GM03348 (cell line): ENCODE results near the gene ENPP3.

ENCODE experiments used
- DNase-seq: peaks from one replicate; pipeline ENCODE4 v3.0.0; 2012; ENCODE audit warnings: low spot score

ENPP3 gene

DNA sequence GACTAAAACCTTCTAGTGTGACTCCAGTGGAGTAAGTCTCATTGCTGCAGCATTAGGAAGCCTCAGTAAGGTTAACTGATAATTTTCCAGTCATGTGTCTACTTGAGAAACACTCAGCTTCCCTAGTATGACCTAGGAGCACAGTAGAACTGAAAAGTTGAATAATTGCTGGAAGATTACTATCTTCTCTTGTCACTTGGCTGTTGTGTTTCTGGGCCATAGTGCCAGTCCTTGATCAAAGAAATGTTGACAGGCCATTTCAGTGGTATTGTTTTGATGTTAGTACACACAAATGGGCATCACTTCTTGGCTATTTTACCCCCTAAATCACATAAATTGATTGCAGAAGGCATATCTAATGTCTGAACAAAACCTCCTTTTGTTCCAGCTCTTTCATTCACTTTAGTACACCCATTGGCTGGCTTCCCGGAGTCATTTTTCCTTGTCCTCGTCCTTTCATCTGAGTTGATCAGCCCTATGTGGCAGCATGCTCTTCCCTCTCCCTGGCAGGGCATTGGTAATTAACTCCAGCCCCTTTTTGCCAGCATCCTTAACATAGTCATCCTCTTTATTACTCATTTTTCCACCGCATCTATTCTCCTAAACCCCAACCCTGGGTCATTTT lies 6.0 kb downstream of the ENPP3 start:
- DNase-seq = no peak

DNA sequence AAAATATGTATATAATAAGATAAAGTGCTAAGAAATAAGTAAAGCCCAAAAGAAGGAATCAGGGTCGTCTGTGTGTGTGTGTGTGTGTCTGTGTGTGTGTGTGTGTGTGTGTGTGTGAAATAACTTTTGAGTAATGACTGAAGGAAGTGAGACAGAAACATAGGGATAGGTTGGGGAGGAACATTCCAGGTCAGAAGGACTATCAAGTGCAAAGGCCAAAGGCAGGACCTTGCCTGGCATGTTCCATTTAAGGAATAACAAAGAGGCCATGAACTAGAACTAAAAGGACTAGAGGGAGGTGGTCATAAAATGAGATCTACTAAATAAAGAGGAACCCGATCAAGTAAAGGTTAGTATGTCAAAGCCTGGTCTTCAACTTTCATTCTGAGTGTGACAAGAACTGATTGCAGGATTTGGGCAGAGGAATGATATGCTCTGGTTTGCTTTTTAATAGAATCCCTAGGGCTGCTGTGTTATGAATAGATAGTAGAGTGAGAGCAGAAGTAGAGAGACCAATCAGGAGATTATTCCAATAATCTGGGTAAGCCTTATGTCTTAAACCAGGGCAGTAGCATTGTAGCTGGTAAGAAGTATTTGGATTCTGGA lies 6.9 kb downstream of the ENPP3 start:
- DNase-seq = no peak

DNA sequence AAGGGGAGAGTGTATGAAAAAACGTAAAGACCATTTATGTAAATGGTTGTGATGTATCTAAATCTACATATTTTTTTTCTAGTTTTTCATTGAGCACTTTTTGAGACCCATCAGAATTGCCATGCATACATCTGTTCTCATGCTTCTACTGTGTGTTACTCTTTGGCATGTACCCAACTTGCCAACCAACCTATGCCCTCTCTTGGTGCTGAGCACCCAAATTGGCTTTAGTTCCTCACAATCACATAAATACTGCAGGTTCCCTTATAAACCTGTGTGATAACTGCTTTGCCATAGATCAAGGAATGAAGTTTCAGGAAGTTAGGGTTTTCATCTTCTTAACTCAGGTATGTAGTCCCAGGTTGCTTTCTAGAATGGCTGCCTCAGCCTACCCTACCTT lies 7.8 kb downstream of the ENPP3 start:
- no peak for DNase-seq

DNA sequence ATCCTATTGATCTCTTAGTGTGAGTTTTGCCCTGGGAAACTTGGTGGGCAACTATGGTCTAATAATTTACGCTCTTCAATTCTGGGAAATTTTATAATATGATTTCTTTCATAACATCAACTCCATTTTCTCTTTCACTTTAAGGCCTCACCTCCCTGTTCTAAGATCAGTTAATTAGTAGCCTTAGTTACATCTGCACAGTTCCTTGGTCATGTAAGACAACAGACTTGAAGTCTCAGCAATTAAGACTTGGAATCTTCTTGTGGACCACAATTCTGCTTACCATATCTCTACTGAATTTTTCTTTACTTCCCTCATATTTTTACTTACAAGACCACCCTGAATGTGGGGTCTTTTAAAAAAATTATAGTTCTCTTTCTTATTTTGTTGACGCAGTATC lies 8.7 kb downstream of the ENPP3 start:
- DNase-seq = no peak

DNA sequence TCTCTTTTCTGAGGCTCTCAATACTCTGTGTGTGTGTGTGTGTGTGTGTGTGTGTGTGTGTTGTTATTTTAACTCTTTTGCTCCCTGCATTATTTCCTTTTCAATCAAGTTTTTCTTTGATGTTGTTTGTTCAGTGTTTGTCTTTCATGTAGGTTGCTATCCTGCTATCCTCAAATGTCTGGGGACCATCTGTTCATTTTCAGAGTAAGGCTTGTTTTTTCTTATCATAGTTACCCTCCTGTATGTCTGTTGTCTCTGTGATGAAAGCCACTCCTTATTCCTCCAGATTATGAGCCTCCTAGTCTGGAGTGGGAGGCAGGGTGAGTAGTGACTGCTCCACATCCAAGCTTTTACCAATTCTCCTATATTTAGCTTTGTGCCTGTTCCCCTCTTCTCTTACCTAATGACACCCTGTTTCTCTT lies 9.2 kb downstream of the ENPP3 start:
- no peak for DNase-seq

DNA sequence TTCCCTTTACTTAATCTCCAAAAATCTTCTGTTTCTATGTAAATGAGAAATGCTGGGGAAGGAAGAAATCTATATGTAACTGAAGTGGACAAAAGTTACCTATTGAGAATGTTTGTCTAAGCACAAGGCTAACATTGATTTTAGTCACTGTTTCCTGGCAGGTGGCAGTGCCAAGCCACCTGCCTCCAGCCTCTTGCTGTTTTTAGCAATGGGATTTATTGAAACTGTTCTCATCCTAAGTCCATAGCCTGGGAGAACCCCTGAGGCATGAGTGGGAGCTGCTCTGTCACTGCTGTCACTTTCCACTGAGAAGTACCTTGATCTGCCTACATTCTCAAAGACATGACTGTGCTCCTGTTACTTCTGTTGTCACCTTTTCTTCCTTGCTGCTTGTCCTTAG lies 14.7 kb downstream of the ENPP3 start:
- DNase-seq = no peak

DNA sequence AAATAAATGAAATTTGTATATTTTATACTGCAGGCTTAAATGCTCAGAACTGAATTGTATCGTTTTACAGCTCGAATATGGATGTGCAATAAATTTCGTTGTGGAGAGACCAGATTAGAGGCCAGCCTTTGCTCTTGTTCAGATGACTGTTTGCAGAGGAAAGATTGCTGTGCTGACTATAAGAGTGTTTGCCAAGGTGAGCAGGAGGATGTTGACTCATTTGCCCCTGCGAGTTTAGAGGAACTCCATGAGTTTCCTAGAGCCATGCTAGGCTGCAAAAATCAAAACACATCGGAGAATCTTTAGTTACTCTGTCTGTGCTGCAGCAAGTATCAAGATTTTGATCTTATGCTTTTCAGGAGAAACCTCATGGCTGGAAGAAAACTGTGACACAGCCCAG lies 15.4 kb downstream of the ENPP3 start:
- DNase-seq = no peak

DNA sequence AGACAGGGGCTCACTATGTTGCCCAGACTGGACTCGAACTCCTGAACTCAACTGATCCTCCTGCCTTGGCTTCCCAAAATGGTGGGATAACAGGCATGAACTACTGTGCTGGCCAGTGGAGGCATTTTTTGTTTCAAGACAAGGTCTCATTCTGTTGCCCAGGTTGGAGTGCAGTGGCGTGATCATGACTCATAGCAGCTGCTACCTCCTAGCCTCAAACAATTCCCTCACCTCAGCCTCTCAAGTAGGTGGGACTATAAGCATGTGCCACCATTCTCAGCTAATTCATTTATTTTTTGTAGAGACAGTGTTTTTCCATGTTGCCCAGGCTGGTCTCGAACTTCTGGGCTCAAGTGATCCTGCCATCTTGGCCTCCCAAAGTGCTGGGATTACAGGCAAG lies 17.2 kb downstream of the ENPP3 start:
- DNase-seq = no peak

DNA sequence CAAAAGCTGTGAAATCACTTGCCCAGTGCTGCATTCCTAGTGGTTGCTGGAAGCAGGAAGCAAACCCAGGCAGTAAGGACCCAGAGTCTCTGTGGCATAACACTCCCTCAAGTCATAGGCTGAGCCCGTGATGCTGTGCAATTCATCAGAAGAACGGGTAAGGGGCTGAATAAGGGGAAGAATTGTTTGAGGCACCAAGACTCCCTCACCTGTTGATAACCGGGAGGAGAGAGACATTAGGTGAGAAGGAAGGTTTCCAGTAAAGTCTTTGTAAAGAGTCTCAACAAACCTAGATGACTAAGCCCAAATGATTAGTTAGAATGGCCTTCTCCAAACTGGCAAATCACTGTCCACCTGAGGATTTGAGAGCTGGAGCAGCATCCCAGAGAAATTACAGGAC lies 18.3 kb downstream of the ENPP3 start:
- DNase-seq = no peak

DNA sequence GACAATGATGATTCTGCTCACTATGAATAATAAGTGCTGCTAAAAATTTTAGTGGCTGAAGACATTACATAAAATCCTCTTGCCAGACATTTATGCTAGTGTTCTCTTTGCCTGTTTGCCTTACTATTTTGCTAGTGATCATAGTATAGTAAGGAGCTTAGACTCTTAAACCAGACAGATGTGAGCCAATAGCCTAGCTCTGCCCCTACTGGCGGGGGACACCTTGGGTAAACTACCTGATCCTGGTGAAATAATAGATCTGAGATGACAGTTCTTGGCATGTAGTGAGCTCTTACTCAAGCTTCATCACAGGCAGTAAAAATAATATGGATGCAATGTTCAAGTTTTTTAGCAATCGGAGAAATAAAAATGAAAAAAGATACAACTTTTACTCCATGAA lies 18.8 kb downstream of the ENPP3 start:
- no peak for DNase-seq

DNA sequence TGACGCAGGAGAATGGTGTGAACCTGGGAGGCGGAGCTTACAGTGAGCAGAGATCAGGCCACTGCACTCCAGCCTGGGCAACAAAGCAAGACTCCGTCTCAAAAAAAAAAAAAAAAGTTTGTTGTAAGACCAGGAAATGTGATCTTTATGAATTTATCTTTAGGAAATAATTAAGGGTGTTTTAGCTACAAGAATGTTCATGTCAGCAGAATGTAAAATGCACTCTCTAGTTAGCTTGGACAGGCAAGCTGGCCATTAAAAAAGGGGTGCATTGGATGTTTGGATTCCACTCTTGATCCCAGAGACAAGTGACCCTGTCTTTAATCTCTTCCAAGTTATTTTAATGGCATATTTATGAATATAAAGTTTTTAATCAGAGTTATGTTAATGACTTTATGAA lies 19.6 kb downstream of the ENPP3 start:
- no peak for DNase-seq

DNA sequence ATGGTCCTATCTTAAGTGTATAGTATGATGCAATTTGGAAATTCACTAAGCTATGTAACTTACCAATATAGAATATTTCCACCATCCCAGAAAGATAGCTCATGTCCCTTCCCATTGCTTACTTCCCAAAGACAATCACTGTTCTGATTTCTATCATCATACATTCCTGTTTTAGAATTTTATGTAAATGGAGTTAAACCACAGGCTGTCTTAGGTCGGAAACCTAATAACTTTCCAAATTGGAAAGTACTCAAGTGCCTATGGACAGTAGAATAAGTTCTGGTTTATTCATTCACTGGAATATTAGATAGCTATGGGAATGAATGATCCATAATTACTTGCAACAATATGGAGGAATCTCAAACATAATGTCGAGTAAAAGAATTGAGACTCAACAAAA lies 20.1 kb downstream of the ENPP3 start:
- no peak for DNase-seq

DNA sequence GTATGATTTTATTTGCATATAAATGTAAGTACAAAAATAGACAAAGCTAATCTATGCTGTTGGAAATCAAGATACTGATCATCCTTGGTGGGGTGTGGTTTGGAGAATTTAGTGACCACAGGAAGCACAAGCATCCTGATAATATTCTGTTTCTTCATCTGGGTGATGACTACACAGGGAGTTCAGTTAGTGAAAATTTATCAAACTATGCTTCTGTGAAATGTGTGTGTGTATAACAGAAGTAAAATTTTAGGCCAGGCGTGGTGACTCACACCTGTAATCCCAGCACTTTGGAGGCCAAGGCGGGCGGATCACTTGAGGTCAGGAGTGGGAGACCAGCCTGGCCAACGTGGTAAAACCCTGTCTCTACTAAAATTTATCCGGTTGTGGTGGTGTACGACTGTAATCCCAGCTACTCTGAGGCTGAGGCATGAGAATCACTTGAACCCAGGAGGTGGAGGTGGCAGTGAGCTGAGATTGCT lies 20.6 kb downstream of the ENPP3 start:
- peak; percentile 63 for DNase-seq

DNA sequence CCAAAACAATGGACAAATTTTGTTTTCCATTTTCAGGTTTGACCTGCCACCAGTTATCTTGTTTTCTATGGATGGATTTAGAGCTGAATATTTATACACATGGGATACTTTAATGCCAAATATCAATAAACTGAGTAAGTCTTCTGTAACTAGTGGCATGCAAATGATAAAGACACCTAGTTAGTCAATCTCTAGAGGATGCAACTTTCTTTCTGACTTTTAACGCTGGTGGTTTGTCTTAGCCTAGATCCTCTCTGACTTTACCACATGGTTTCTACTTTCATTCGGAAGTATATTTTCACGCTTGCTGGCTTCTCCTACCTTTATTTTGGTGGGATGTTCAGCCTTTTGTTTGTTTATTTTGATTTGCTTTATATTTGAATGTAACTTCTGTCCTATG lies 21.2 kb downstream of the ENPP3 start:
- no peak for DNase-seq

DNA sequence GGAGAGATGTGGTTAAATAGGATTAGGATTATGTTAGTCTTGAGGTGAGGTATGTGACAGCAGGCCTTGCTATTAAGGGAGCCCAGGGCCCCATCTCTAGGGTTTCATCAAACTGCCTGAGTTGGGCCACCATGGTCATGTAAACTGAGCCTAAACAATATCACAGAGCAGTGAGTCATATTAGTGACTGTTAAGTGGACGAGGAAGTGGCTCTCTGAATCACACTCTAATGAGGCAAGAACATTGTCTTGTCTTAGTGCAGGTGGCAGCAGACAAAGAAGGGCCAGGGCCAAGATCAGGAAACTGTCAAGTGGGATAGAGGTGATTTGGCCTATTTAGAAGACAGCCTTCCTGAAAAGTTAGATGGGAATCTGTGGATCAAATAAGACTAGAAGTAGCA lies 23.1 kb downstream of the ENPP3 start:
- no peak for DNase-seq

DNA sequence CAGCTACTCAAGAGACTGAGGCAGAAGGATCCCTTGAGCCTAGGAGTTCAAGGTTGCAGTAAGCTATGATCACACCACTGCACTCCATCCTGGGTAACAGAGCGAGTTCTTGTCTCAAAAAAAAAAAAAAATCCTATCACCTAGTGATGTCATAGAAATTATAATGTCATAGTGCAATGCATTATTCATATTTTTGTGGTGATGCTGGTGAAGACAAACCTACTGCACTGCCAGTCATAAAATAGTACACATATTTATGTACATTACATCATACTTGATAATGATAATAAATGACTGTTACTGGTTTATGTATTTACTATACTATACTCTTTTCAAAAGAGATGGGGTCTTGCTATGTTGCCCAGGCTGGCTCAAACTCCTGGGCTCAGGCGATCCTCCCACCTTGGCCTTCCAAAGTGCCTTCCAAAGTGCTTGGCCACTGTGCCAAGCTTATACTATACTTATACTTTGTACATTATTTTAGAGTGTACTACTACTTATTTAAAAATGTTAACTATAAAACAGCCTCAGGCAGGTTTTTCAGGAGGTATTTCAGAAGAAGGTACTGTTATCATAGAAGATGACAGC lies 26.6 kb downstream of the ENPP3 start:
- DNase-seq = no peak

DNA sequence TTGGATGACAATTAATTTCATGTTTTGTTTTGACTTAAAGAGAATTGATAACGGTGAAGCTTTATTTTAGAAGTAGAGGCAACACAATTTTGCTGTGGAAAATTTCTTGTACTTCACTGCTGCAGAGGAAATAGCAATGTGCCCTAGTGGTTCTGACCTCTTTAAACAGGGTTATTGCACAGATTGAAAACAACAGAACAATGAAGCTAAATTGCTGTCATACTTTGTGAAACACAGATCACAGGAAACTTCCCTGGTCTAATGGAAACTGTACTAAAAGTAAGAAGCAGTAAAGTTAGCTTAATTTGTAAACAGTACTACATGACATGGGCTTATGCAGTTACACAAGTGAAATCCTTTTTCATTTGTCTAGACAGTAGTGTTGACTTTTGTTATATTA lies 32.8 kb downstream of the ENPP3 start:
- DNase-seq = peak; percentile 12

DNA sequence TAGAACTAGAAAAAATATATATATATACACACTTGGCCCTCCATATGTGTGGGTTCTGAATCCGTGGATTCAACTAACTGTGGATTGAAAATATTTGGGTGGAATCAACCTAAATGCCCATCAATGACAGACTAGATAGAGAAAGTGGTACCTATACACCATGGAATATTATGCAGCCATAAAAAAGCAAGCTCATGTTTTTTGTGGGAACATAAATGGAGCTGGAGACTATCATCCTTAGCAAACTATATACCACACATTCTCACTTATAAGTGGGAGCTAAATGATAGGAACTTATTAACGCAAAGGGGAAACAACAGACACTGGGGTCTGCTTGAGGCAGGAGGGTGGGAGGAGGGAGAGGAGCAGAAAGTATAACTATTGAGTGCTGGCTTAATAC lies 36.1 kb downstream of the ENPP3 start:
- DNase-seq = no peak

DNA sequence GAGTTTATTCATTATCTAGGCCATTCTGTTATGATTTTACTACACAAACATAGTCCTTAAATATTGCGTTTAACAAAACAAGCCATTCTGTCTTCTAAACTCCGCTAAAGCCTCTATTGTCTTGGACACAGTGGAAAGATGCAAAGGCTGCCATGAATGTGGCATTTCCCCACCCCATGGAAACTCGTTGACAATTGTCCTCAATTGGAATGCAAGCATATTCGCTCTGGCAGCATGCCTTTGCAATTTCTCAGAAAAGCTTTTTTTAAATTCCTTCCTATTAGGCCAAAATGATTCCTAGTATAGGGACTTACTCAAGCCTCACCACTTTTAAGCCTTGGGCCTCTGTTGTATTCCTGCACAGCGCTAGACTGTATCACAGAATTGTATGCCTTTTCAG lies 41.3 kb downstream of the ENPP3 start:
- no peak for DNase-seq

DNA sequence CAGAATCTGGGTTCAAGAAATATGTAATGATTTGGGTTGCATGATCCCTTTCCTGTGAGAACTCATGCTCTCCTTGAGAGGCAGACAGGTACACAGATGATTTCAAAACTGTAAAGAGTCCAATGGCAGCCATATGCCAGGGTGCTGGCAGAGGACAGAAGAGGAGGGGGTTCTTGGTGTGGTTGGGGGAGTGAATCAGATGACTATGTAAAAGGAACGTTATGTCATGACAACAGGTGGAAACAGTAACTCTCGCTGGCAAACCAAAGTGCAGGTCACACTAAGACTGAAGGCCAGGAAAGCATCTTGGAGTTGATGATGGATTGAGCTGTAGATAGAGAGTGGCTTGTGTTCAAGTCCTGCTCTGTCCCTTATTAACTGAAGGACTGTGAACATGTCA lies 43.8 kb downstream of the ENPP3 start:
- no peak for DNase-seq

DNA sequence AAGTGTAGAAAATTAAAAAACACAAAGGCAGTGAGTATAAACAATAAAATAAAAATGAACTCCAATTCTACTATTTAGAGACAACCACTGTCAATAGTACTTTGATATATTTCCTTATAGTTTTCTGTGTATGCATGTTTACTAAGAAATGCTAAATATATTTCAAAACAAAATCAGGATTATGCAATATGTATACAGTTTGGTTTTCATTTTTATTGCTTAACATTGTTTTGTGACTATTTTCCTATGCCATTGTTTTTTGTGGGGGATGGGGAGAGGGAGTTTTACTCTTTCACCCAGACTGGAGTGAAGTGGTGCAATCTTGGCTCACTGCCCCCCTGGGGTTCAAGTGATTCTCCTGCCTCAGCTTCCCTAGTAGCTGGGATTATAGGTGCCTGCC lies 44.5 kb downstream of the ENPP3 start:
- DNase-seq = no peak

DNA sequence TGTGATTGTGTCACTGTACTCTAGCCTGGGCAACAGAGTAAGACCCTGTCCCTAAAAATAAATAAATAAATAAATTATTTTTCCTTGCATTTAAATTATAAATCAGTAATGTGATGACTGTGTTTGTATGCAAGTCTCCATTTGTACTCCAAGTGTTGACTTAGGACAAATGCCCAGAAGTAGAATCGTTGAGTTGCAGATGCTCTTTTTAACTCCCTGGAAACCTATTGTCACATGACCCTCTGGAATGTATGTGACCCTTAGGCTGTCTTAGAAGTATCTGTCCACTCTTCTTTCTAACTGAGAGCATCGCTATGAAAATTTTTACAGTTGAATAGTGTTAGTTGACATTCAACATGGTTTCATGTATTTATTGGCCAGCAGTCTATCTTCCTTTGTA lies 45.3 kb downstream of the ENPP3 start:
- DNase-seq = no peak

DNA sequence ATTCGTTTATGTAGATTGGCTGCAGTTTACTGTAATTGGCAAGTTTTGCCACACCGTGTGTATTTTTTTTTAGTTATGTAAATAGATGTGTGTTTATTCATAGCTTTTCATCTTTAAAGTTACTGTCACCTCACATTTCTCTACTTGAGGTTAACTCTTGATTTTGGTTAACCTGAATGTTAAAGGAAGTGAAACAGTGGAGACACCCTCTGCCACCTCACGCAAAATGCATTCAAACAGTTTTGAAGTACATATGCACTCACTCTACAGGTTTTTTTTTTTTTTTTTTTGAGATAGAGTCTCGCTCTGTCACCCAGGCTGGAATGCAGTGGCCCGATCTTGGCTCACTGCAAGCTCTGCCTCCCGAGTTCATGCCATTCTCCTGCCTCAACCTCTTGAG lies 46.4 kb downstream of the ENPP3 start:
- no peak for DNase-seq

DNA sequence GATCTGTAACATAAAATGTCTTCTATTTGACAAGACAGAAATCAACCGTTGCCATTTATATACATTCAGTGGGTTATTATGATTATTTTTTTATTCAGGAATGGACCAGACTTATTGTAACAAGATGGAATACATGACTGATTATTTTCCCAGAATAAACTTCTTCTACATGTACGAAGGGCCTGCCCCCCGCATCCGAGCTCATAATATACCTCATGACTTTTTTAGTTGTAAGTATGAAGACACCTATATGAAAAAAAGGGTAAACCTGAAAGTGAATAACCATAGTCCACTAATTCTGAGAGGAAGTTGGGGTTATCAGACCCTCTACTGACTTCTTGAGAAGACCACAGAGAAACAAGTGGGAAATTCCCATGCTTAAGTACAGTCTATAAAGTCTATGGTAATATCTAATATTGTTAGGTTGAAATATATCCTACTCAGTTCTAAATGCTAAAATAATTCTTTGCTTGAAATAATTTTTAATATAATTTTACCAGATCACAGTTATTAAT lies 48.2 kb downstream of the ENPP3 start:
- no peak for DNase-seq
